PC-3 (cell line): ENCODE data around the gene CYP4F8. TPM values are rescaled to one million over a fixed set of nuclear protein-coding genes. Genes with fewer than 3 reads are reported as not detected.

Experiments used
- ATAC-seq: fragments of 200-7000 bp; cut with Tn5 transposase; 2 replicates; pipeline ENCODE4 v1.9.1; 2020; ENCODE audit warnings: mild to moderate bottlenecking, moderate library complexity
- BruUV-seq: library from RNA; stranded (reverse); fragments of 400-500 nt; replicated peaks from 2 replicates; lab custom pipeline; 2021; lab: Mats Ljungman, UMichigan
- CTCF ChIA-PET: fragments of 300-600 bp; sonication (Branson Sonifier 250); formaldehyde crosslinking; loops from one replicate; lab custom pipeline; 2022; ENCODE audit warnings: antibody characterized with exemption; lab: Charles Lee
- POLR2A ChIA-PET: fragments of 300-600 bp; sonication (Branson Sonifier 250); formaldehyde crosslinking; loops from one replicate; lab custom pipeline; 2022; ENCODE audit warnings: antibody characterized with exemption; ENCODE audit not compliant: unreplicated experiment; lab: Charles Lee
- DNase-seq: peaks from one replicate; pipeline ENCODE4 v3.0.0-alpha.2; 2015
- H2AFZ ChIP-seq: fragments of 300-600 bp; sonication (generic); 2 replicates; pipeline ENCODE4 v1.6.0; 2016; ENCODE audit warnings: antibody characterized with exemption, low read length
- H3F3A ChIP-seq: fragments of 300-600 bp; sonication (generic); one replicate; pipeline ENCODE4 v1.6.0; 2017; ENCODE audit warnings: antibody characterized with exemption, low read length, control low read depth, mild to moderate bottlenecking; ENCODE audit not compliant: unreplicated experiment
- H3K27ac ChIP-seq: fragments of 300-600 bp; sonication (generic); 2 replicates; pipeline ENCODE4 v1.5.1; 2016; ENCODE audit warnings: mild to moderate bottlenecking, low read length
- H3K27me3 ChIP-seq: fragments of 300-600 bp; sonication (generic); 2 replicates; pipeline ENCODE4 v1.6.1; 2016; ENCODE audit warnings: low read length, mixed read lengths
- H3K36me3 ChIP-seq: fragments of 300-600 bp; sonication (generic); 2 replicates; pipeline ENCODE4 v1.6.1; 2016; ENCODE audit warnings: low read depth, mixed run types, low read length, mixed read lengths
- H3K4me1 ChIP-seq: fragments of 300-600 bp; sonication (generic); 2 replicates; pipeline ENCODE4 v1.5.1; 2016; ENCODE audit warnings: low read length; ENCODE audit not compliant: insufficient read depth
- H3K4me2 ChIP-seq: fragments of 300-600 bp; sonication (generic); 2 replicates; pipeline ENCODE4 v1.6.0; 2016; ENCODE audit warnings: low read length
- H3K4me3 ChIP-seq: fragments of 300-600 bp; sonication (generic); 2 replicates; pipeline ENCODE4 v1.5.1; 2016; ENCODE audit warnings: mild to moderate bottlenecking, low read length, mixed read lengths
- H3K79me2 ChIP-seq: fragments of 300-600 bp; sonication (generic); 2 replicates; pipeline ENCODE4 v1.6.1; 2017; ENCODE audit warnings: low read length, mixed read lengths
- H3K9ac ChIP-seq: fragments of 300-600 bp; sonication (generic); 2 replicates; pipeline ENCODE4 v1.6.0; 2016; ENCODE audit warnings: mild to moderate bottlenecking, low read length
- H3K9me2 ChIP-seq: fragments of 300-600 bp; sonication (generic); replicated peaks from 2 replicates; pipeline ENCODE4 v1.6.1; 2016; ENCODE audit warnings: mixed run types, low read length, mixed read lengths
- H3K9me3 ChIP-seq: fragments of 300-600 bp; sonication (generic); 2 replicates; pipeline ENCODE4 v1.6.1; 2016; ENCODE audit warnings: low read length, mixed read lengths
- H4K20me1 ChIP-seq: fragments of 300-600 bp; sonication (generic); 2 replicates; pipeline ENCODE4 v1.6.1; 2016; ENCODE audit warnings: low read length, mixed read lengths
- CTCF ChIP-seq: fragments of 300-600 bp; sonication (generic); conservative IDR thresholded peaks from 2 replicates; pipeline ENCODE4 v1.5.1; 2017; ENCODE audit warnings: antibody characterized with exemption, low read depth, mild to moderate bottlenecking, low read length
- EZH2 ChIP-seq: fragments of 300-600 bp; sonication (generic); IDR thresholded peaks from one replicate; pipeline ENCODE4 v1.6.1; 2017; ENCODE audit warnings: antibody characterized with exemption, mild to moderate bottlenecking, low read length; ENCODE audit not compliant: unreplicated experiment
- EZH2phosphoT487 ChIP-seq: fragments of 300-600 bp; sonication (generic); IDR thresholded peaks from 2 replicates; pipeline ENCODE4 v1.6.1; 2018; ENCODE audit warnings: mild to moderate bottlenecking, antibody characterized with exemption, low read length, borderline replicate concordance
- intact Hi-C: fragments of 100-400 bp; cut with micrococcal nuclease; formaldehyde crosslinking; loops from 2 replicates; pipeline ENCODE4 v1.9.0; 2023
- total RNA-seq: library from RNA; depleted of rRNA; stranded (reverse); fragments of >200 nt; gene quantifications from 2 replicates; pipeline ENCODE4 v1.2.3, GENCODE V29; 2014

The CYP4F8 gene
- total RNA-seq, 1 experiment from 2014 or later, result not detected

DNA sequence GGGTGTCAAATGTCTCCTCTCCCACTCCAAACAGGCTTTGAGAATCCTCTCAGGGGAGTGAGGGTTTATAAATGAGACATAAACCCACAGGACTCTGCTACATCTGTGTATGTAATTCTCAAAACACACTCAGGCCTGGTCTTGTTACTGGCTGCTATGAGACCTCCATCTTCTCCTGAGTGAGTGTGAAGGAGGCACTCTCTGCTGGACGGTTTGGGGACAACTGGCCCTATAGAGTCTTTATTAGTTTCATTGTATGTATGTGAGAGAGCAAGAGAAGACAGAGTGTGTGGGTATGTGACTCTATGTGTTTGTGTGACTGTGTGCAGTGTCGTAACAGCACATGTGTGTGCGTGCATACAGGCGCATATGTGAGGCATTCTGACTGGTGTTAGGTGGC, 48.2 kb downstream of the CYP4F8 start:
- Histone ChIP-seq H3K4me2 (no peak overlapping the region), H4K20me1 (no peaks in the 10 kb centered on the region), H3K9me2 (no peaks in the 10 kb centered on the region), H3K4me3 (no peak overlapping the region), H3K4me1 (no peaks in the 10 kb centered on the region), H3K79me2 (no peaks in the 10 kb centered on the region), H3K27me3 (no peaks in the 10 kb centered on the region), H3K9ac (no peak overlapping the region), H2AFZ (no peak overlapping the region), H3K36me3 (no peaks in the 10 kb centered on the region), H3K9me3 (no peaks in the 10 kb centered on the region), H3F3A (no peaks in the 10 kb centered on the region), H3K27ac (no peak overlapping the region)
- ChIA-PET POLR2A (no interaction called here), CTCF (no interaction called here)
- ATAC-seq (no peak), DNase-seq (no peak)
- intact Hi-C loops, result no loop called here
- no peak for TF ChIP-seq EZH2
- no peak for TF ChIP-seq EZH2phosphoT487
- no peak for TF ChIP-seq CTCF
- BruUV-seq, result no TSS peak

- Histone ChIP-seq H3K4me1 (no peaks in the 10 kb centered on the region), H4K20me1 (no peaks in the 10 kb centered on the region), H3K36me3 (no peaks in the 10 kb centered on the region), H3K79me2 (no peaks in the 10 kb centered on the region), H3K9ac (no peak overlapping the region), H3K9me2 (no peaks in the 10 kb centered on the region), H2AFZ (no peak overlapping the region), H3K27ac (no peak overlapping the region), H3K9me3 (no peaks in the 10 kb centered on the region), H3K27me3 (no peaks in the 10 kb centered on the region), H3K4me2 (no peak overlapping the region), H3K4me3 (no peak overlapping the region), H3F3A (no peaks in the 10 kb centered on the region)
- DNase-seq (no peak), ATAC-seq (no peak)
- ChIA-PET CTCF (no interaction called here), POLR2A (no interaction called here)
- intact Hi-C loops, result no loop called here
- BruUV-seq, result no TSS peak
- TF ChIP-seq CTCF, result no peak
- no peak for TF ChIP-seq EZH2
- TF ChIP-seq EZH2phosphoT487, result no peak
Observed at GRCh38 chr19:15666186-15666585, 51.2 kb downstream of the CYP4F8 start.

DNA sequence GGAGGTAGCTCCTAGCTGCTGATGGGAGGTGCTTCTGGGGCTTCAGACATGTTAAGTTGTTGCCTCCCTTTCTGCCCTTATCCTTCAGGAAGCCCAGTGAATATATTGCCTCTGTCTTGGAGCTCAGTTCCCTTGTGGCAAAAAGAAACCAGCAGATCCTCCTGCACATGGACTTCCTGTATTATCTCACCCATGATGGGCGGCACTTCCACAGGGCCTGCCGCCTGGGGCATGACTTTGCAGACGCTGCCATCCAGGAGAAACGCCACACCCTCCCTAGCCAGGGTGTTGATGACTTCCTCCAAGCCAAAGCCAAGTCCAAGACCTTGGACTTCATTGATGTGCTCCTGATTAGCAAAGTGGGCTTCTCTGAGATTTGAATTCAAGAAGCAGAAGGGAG, 51.9 kb downstream of the CYP4F8 start:
- Histone ChIP-seq H4K20me1 (no peaks in the 10 kb centered on the region), H3K79me2 (no peaks in the 10 kb centered on the region), H3F3A (no peaks in the 10 kb centered on the region), H3K9me2 (no peaks in the 10 kb centered on the region), H3K4me3 (no peak overlapping the region), H3K36me3 (no peaks in the 10 kb centered on the region), H3K4me1 (no peaks in the 10 kb centered on the region), H3K9me3 (no peaks in the 10 kb centered on the region), H3K27ac (no peak overlapping the region), H3K27me3 (no peaks in the 10 kb centered on the region), H3K9ac (no peak overlapping the region), H2AFZ (no peak overlapping the region), H3K4me2 (no peak overlapping the region)
- TF ChIP-seq EZH2phosphoT487, result no peak
- TF ChIP-seq EZH2, result no peak
- no peak for TF ChIP-seq CTCF
- CTCF ChIA-PET, result no interaction called here
- BruUV-seq, result no TSS peak
- intact Hi-C loops, result no loop called here
- ATAC-seq (no peak), DNase-seq (no peak)
- POLR2A ChIA-PET, result no interaction called here
